HG03095 (cell line): ENCODE measurements around the gene MTPN.

Source experiments
- ATAC-seq: cut with Tn5 transposase; IDR thresholded peaks from one replicate; pipeline ENCODE4 v1.9.1; 2021; ENCODE audit warnings: moderate library complexity; ENCODE audit not compliant: unreplicated experiment

Gene MTPN

DNA sequence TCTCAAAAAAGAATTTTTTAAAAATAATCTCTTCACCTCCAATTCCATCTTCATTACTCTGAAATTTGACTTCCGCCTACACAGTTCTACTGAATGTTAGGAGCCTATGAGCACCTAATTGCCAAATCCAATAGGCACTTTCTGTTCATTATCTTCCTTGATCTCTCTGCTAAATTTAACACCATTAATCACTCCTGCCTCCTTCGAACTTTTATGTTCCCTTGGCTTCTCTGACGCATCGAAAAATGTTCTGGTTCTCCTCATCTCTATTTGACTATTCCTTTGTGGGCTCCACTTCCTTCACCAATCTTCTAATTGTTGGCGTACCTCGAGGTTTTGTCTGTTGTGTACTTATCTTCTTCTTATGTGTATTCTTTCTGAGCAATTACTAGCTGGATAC lies 87.3 kb downstream of the MTPN start:
- no peak for ATAC-seq

DNA sequence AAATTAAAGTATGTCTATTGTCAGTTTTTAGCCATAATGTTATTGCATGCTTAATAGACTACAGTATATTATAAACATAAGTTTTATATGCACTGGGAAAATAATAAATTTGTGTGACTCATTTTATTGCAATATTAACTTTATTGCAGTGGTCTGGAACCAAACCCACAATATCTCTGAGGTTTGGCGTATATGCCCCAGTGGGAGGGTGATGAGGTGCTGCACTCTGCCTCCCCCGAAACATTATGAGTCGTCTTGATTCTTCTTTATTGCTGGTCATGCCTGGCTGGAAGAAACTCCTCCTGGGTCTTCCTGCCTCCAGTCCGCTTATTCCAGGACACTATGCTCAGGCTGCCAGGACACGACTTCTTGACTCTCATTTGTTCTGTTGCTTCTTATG lies 88.4 kb downstream of the MTPN start:
- no peak for ATAC-seq

DNA sequence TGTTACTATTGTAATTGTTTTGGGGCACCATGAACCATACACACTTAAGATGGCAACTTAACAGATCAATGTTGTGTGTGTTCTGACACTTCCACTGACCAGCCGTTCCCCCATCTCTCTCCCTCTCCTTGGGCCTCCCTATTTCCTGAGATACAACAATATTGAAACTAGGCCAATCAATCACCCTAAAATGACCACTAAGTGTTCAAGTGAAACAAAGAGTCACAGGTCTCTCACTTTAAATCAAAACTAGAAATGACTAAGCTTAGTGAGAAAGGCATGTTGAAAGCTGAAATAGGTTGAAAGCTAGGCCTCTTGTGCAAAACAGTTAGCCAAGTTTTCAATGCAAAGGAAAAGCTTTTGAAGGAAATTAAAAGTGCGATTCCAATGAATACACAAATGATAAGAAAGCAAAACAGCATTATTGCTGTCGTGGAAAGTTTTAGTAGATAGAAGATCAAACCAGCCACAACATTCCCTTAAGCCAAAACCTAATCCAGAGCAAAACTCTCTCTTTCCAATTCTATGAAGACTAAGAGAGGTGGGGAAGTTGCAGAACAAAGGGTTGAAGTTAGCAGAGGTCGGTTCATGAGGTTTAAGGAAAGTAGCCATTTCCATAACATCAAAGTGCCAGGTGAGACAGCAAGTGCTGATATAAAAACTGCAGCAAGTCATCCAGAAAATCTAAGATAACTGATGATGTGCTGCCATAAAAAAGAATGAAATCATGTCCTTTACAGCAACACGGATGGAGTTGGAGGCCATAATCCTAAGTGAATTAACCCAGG lies 90.6 kb downstream of the MTPN start:
- ATAC-seq: no peak

DNA sequence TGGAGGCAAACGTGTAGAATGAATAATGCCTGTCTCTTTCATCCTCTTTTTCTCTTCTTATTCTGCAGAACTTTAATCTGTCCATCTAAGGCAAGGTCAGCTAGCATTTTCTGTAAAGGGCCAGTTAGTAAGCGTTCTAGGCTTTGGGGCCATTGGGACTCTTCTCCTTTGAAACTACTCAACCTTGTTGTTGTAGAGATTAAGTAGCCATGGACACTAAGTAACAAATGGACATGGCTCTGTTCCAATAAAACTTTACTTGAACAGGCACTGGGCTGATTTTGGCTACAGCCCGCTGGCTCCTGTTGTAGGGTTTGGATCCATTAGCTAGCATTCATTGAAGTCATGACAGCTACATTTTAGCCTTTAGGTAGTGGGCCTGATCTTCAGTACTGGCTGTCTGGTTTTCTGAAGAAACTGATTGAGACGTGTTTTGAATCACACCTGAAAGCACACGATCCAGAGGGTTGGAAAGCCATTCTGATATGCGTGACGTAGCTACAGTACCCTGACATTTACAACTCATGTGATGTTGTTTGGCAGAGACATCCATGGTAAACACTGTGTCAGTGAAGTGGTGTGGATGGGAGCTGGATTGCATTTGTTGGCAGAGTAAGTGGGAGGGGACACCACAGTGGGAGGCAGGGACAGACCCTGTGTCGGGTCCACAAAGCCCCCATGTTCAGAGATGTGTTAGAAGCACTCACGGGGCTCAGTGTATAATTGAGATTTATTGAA lies 92.5 kb downstream of the MTPN start:
- ATAC-seq: no peak

DNA sequence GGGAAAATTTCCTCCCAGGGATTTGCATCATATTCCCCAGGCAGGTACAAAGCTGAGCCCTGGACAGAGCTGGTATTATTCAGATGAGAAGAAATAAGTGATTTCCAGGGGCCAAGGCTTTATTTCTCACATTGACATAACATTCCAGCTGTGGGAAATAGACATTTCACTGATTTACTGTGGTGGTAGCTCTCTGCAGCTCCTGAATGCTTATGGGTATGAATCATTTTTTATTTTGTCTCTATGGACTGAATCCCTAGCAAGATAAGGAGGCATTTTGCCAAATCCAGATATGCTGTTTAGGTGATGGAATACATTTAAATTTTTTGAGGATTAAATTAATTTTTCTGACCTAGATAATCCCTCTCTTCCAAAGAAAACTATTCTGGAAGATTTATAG lies 97.9 kb downstream of the MTPN start:
- ATAC-seq: no peak

DNA sequence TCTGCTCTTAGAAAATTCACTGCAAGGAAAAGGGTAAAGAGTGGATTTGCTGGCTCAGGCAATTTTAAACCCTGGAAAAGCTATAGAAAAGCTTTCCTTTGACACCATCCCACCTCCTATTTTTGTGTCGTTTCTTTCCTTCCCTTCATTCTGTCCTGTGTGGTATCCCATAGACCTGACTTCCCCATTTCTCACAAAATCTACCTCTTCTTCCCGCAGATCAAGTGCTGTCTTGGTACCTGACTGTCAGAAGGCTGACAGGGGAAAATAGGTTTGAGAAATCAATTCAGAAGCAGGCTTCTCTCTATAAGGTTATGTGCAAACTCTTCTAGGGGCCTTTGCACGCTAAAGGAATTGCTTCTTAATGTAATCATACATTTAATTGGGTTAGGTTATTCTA lies 98.9 kb downstream of the MTPN start:
- no peak for ATAC-seq

DNA sequence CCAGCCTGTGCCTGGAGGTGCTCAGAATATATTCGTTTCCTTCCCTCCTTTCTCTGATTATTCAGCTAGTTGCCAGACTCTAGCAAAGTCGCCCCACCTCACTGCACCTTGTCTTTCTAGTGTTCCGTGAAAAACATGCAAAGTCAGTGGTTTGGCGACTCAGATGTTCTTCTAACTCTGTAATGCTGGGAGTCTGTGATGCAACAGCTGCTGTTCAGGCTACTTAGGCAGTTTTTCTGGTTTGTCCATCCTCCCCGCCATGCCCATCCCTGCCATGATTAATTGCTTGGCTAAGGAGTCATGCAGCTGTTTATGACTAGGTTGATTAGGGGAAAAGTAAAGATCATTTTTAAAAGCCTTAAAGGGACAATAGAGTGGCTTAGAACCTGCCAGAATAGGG lies 99.4 kb downstream of the MTPN start:
- ATAC-seq: no peak
